Endothelial cell of umbilical vein (primary cell): Measurements from ENCODE around the gene TK2.

Experiments used
- EZH2 ChIP-seq: IDR thresholded peaks from 2 replicates; pipeline ENCODE4 v1.6.1; 2012; ENCODE audit warnings: borderline replicate concordance, low read depth, mild to moderate bottlenecking, moderate library complexity, low read length, inconsistent platforms; ENCODE audit not compliant: severe bottlenecking
- FOS ChIP-seq: IDR thresholded peaks from 2 replicates; pipeline ENCODE4 v1.6.1; 2011; ENCODE audit warnings: mild to moderate bottlenecking, low read length, moderate library complexity, borderline replicate concordance; ENCODE audit not compliant: insufficient read depth
- JUN ChIP-seq: IDR thresholded peaks from 2 replicates; pipeline ENCODE4 v1.6.1; 2011; ENCODE audit warnings: borderline replicate concordance, low read depth; ENCODE audit not compliant: insufficient read length, insufficient read depth
- POLR2A ChIP-seq: IDR thresholded peaks from 2 replicates; pipeline ENCODE4 v1.6.1; 2012; ENCODE audit warnings: low read depth, mild to moderate bottlenecking, control low read depth, low read length
- POLR2AphosphoS5 ChIP-seq: IDR thresholded peaks from 2 replicates; pipeline ENCODE4 v1.6.1; 2012; ENCODE audit warnings: low read depth, mild to moderate bottlenecking, control low read depth, low read length, moderate library complexity; ENCODE audit not compliant: insufficient read depth
- TF ChIP-seq, protein P1 (sequence below), 2 donors: IDR thresholded peaks; 1 replicate in 1 of 2; 2 replicates in 1 of 2; pipeline ENCODE4 v1.5.1; 2011; ENCODE audit warnings: low read length in 2 of 2, mild to moderate bottlenecking in 2 of 2, moderate library complexity in 2 of 2, control low read depth in 1 of 2, inconsistent platforms in 1 of 2, low read depth in 1 of 2; ENCODE audit not compliant: insufficient read depth in 1 of 2; ENCODE audit errors: extremely low read depth in 1 of 2
- TF ChIP-seq, protein P2 (sequence below): IDR thresholded peaks from 2 replicates; pipeline ENCODE4 v1.6.1; 2011; ENCODE audit not compliant: insufficient read depth, insufficient read length

DNA sequence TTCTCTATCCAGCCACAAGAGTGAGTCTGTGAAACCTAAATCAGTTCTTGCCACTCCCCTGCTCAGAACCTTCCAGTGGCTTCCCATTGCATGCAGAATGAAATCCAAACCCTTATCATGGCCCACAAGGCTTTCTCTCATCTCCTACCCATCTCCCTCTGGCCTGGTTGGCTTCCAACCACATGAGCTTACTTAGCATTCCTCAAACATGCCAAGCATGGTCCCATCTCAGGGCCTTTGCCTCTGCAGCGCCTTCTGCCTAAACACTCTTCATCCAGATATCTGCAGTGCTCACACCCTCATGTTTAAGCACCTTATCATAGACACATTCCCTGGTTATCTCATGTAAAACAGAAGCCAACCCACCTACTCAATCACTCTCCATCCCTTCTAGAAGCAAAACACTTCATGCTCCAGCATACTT is 15.5 kb downstream of the TK2 start:
- TF ChIP-seq EZH2 (no peak), POLR2A (no peak), FOS (no peak), POLR2AphosphoS5 (no peak), JUN (no peak)
- TF ChIP-seq, protein P1, sequence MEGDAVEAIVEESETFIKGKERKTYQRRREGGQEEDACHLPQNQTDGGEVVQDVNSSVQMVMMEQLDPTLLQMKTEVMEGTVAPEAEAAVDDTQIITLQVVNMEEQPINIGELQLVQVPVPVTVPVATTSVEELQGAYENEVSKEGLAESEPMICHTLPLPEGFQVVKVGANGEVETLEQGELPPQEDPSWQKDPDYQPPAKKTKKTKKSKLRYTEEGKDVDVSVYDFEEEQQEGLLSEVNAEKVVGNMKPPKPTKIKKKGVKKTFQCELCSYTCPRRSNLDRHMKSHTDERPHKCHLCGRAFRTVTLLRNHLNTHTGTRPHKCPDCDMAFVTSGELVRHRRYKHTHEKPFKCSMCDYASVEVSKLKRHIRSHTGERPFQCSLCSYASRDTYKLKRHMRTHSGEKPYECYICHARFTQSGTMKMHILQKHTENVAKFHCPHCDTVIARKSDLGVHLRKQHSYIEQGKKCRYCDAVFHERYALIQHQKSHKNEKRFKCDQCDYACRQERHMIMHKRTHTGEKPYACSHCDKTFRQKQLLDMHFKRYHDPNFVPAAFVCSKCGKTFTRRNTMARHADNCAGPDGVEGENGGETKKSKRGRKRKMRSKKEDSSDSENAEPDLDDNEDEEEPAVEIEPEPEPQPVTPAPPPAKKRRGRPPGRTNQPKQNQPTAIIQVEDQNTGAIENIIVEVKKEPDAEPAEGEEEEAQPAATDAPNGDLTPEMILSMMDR (IDR thresholded peaks at IDR 0.05; ENCODE audit: extremely low read depth in 1 of 2, insufficient read depth in 1 of 2, low read depth in 1 of 2, low read length in 2 of 2): no peak
- TF ChIP-seq, protein P2, sequence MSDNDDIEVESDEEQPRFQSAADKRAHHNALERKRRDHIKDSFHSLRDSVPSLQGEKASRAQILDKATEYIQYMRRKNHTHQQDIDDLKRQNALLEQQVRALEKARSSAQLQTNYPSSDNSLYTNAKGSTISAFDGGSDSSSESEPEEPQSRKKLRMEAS: no peak
